ENCODE measurements around the gene LIF.
"Not testable (repeated sequence)": the region's sequence is repeated elsewhere in the genome, so short reads cannot be mapped to it uniquely, and the experiment has no call there.

The LIF gene

DNA sequence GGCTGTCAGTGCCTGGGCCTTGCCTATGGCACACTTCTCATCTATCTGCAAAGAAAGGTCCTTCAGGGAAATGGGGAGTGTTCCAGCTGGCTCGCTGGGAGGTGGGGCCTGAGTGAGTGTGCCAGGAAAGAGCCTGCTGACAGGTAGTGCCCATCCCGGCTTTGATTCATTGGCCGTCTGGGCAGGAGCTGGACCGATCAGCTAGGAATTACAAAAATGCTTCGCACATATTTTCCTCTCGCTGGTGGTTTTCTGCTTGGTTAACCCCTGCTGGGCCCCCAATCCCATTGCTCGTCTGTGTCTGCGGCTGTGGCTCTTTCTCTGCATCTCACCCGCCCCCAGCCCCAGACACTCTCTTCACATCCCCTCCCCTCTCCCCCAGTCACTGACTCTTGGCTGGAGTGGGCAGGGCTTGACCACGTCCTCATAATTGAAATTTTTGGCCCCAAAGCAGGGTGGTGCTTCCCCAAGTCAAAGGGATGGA lies 10.8 kb downstream of the LIF start:
- DNase-seq (ENCODE audit: low read depth in 1 of 2, low spot score in 1 of 2) = no peak
- TF ChIP-seq SPI1 (IDR thresholded peaks at IDR 0.05; ENCODE audit: borderline replicate concordance, low read depth) = no peak
- TF ChIP-seq GABPA (IDR thresholded peaks at IDR 0.05; ENCODE audit: low read depth) = no peak
- TF ChIP-seq, protein P1, sequence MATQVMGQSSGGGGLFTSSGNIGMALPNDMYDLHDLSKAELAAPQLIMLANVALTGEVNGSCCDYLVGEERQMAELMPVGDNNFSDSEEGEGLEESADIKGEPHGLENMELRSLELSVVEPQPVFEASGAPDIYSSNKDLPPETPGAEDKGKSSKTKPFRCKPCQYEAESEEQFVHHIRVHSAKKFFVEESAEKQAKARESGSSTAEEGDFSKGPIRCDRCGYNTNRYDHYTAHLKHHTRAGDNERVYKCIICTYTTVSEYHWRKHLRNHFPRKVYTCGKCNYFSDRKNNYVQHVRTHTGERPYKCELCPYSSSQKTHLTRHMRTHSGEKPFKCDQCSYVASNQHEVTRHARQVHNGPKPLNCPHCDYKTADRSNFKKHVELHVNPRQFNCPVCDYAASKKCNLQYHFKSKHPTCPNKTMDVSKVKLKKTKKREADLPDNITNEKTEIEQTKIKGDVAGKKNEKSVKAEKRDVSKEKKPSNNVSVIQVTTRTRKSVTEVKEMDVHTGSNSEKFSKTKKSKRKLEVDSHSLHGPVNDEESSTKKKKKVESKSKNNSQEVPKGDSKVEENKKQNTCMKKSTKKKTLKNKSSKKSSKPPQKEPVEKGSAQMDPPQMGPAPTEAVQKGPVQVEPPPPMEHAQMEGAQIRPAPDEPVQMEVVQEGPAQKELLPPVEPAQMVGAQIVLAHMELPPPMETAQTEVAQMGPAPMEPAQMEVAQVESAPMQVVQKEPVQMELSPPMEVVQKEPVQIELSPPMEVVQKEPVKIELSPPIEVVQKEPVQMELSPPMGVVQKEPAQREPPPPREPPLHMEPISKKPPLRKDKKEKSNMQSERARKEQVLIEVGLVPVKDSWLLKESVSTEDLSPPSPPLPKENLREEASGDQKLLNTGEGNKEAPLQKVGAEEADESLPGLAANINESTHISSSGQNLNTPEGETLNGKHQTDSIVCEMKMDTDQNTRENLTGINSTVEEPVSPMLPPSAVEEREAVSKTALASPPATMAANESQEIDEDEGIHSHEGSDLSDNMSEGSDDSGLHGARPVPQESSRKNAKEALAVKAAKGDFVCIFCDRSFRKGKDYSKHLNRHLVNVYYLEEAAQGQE (IDR thresholded peaks at IDR 0.05; ENCODE audit: insufficient replicate concordance, low read depth) = no peak
- TF ChIP-seq CTCF (IDR thresholded peaks at IDR 0.05; ENCODE audit: insufficient read depth, low read length) = no peak
- TF ChIP-seq POLR2AphosphoS5 (IDR thresholded peaks at IDR 0.05; ENCODE audit: low read depth) = no peak
- Histone ChIP-seq H3K27me3 (ENCODE audit: insufficient read depth, poor library complexity, severe bottlenecking) (peaks cover 5% of the 10 kb centered on the region), H3K4me3 (replicated peaks; ENCODE audit: insufficient read depth, low read length) (no peak overlapping the region), H3K27ac (replicated peaks) (no peak overlapping the region)

GRCh38 chr22:30234786-30235470 lies 11.6 kb downstream of the LIF start:
- DNase-seq (ENCODE audit: low read depth in 1 of 2, low spot score in 1 of 2) = no peak
- H3K4me3 ChIP-seq (replicated peaks; ENCODE audit: insufficient read depth, low read length) = no peak overlapping the region
- H3K27ac ChIP-seq (replicated peaks) = no peak overlapping the region
- peaks cover 5% of the 10 kb centered on the region for H3K27me3 ChIP-seq (ENCODE audit: insufficient read depth, poor library complexity, severe bottlenecking)
- no peak for TF ChIP-seq POLR2AphosphoS5 (IDR thresholded peaks at IDR 0.05; ENCODE audit: low read depth)
- TF ChIP-seq, protein P1 (IDR thresholded peaks at IDR 0.05; ENCODE audit: insufficient replicate concordance, low read depth) = no peak
- no peak for TF ChIP-seq SPI1 (IDR thresholded peaks at IDR 0.05; ENCODE audit: borderline replicate concordance, low read depth)
- TF ChIP-seq CTCF (IDR thresholded peaks at IDR 0.05; ENCODE audit: insufficient read depth, low read length) = no peak
- no peak for TF ChIP-seq GABPA (IDR thresholded peaks at IDR 0.05; ENCODE audit: low read depth)

DNA sequence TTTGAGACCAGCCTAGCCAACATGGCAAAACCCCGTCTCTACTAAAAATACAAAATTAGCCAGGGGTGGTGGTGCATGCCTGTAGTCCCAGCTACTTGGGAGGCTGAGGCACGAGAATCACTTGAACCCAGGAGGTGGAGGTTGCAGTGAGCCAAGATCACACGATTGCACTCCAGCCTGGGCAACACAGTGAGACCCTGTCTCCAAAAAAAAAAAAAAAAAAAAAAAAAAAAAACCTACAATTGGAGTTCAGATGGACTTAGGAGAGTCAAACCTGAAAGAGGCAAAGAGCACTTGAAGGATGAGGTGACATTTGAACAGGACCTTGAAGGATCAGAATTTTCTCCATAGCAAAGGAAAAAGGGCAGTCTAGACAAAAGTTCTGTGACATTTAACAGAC lies 12.2 kb downstream of the LIF start:
- not testable (repeated sequence) for H3K4me3 ChIP-seq (replicated peaks; ENCODE audit: insufficient read depth, low read length); DNase-seq (ENCODE audit: low read depth in 1 of 2, low spot score in 1 of 2); H3K27ac ChIP-seq (replicated peaks); H3K27me3 ChIP-seq (ENCODE audit: insufficient read depth, poor library complexity, severe bottlenecking)

GRCh38 chr22:30233582-30233981 lies 13.0 kb downstream of the LIF start:
- Histone ChIP-seq H3K27ac (replicated peaks) (no peak overlapping the region), H3K4me3 (replicated peaks; ENCODE audit: insufficient read depth, low read length) (no peak overlapping the region), H3K27me3 (ENCODE audit: insufficient read depth, poor library complexity, severe bottlenecking) (peaks cover 8% of the 10 kb centered on the region)
- no peak for DNase-seq (ENCODE audit: low read depth in 1 of 2, low spot score in 1 of 2)
- TF ChIP-seq POLR2AphosphoS5 (IDR thresholded peaks at IDR 0.05; ENCODE audit: low read depth) = no peak
- TF ChIP-seq, protein P1 (IDR thresholded peaks at IDR 0.05; ENCODE audit: insufficient replicate concordance, low read depth) = no peak
- TF ChIP-seq SPI1 (IDR thresholded peaks at IDR 0.05; ENCODE audit: borderline replicate concordance, low read depth) = no peak
- TF ChIP-seq CTCF (IDR thresholded peaks at IDR 0.05; ENCODE audit: insufficient read depth, low read length) = no peak
- no peak for TF ChIP-seq GABPA (IDR thresholded peaks at IDR 0.05; ENCODE audit: low read depth)
